GM21367 (cell line): ENCODE data around the gene RPP30.

ENCODE experiments used
- ATAC-seq: cut with Tn5 transposase; IDR thresholded peaks from one replicate; pipeline ENCODE4 v1.9.1; 2021; ENCODE audit not compliant: unreplicated experiment

The RPP30 gene

GRCh38 chr10:90916392-90917237 is 44.8 kb downstream of the RPP30 start:
- no peak for ATAC-seq

GRCh38 chr10:90917238-90917967 is 45.6 kb downstream of the RPP30 start:
- no peak for ATAC-seq

DNA sequence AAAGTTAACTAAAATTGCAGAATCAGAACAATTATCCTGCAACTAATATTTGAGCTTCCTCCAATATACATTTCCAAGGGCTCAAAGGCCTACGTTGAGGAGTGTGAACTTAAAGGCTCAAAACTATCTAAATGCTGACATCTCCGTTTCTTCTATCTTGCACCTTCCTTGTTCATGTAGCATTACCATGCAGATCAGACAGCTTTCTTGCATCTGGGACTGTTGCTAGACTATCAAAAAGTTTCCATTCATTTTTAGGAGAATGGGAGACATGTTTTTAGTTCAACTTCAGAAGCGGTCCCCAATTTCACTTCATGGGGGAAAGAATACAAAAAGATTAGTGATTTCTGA is 46.2 kb downstream of the RPP30 start:
- ATAC-seq: no peak

DNA sequence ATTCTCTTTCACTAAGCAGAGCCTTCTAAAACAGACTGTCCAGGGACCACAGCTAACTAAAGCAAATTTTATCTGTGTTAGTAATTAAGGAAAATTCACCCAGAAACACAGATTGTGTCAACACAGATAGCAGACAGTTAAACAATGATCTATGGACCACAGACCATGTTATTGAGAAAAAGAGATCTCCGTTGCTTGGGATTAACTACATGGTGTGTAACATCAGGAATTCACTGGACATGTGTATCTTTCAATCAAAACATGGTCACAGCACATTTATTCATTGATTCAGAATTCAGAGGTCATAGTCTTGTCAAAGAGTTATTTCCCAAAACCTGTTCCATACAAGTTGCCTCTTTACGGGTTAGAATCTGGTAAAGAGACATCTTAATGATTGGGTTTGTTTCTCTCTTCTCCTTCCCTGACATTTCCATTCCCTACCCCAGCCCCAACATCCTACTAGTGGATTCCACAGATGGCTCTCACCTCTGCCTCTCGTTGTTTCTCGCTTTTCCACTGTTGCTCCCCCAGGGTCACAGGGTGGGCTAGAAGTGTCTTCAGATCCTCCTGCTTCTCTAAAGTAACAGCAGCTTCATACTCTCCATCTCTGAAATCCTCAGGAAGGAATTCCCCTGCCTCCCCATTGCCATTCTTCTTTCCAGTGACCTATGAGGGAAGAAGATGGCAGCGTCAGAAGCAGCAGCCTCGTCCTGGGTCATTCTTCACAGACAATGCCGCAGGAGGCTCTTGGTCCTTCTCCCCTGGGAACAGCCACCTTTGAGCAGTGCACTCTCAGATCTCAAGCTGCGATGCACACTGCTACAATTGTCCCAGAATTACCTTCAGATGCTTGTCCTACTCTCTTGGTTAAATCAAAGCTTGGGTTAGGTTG is 48.2 kb downstream of the RPP30 start:
- ATAC-seq: no peak

DNA sequence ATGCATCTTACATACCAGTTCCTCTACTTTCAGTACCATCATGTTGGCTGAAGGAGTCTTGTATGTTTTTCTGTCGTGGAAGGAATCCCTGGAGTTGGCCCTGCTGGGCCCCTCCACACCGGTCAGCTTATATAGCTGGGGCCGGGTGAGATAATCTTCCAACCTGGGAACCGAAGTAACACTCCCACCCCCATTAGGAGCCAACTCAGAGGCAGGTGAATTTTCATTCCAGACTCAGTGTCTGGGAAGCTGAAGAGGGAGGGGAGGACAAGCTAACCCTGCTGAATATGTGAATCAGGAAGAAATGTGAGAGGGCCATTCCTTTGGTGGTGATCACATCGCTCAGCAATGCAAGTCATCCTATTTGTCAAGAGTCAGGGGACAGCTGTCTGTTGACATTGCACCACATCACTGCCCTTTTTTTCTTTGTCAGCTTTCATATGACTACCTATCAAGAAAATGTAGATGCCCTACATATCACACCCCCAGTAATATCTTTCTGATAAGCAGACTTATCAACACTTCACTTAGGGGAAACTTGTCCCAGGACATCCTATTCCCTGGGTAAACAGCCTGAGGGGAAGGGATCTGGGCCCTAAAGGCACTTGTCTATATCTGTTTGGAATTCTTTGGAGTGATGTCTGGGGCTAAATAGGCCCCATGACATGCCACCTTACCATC is 49.4 kb downstream of the RPP30 start, which contains the start of gene ANKRD1:
Gene ANKRD1, minus strand, starts transcription at position 102 of the 681 bp plus-strand sequence. Its CDS starts 60 bp downstream, at position 42.
- no peak for ATAC-seq

DNA sequence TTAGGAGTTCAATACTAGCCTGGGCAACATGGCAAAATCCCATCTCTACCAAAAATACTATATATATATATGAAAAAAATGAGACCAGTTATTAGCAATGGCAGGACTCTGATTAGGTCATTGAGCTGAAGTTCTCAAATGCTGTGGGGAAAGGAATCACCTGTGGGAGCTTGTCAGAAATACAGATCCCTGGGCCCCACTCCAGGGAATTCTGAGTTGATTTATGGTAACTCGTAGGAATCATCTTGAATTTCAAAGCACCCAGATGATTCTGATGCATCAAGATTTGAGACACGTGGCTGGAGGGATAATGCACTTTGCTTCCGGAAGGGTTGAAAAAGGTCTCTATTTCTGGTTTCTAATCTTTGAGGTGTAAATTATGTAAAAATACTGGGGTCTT is 50.1 kb downstream of the RPP30 start:
- ATAC-seq: no peak

DNA sequence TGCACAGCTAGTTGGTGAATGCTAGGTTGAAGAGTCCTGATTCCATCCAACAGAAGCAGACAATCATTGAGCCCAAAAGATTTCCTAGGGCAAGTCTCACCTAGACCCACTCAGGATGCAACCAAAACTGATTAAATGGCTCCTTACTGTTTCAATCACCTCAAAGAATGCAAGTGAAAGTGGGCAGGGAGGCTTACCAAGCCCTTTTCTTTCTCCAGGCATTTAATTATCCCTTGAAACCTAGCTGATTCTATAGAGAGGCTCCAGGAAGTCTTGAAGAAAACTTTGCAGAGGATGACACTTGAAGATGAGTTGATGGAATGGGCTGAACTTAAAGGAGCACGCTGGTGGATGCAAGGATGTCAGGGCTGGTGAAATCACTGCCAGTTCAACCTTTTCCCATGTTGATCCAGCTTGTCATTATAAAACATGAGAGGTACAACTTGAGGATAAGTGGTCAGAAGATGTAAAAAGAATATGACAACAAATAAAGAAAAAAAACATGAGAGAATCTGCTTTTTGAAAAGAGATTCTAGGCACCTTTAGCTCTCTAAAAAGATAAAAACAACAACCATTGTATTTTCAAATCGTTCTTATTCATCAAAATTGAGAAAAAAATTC is 51.4 kb downstream of the RPP30 start:
- no peak for ATAC-seq

GRCh38 chr10:90924552-90924951 is 52.8 kb downstream of the RPP30 start:
- no peak for ATAC-seq

- no peak for ATAC-seq
Observed at GRCh38 chr10:90925079-90926029, 53.6 kb downstream of the RPP30 start.

DNA sequence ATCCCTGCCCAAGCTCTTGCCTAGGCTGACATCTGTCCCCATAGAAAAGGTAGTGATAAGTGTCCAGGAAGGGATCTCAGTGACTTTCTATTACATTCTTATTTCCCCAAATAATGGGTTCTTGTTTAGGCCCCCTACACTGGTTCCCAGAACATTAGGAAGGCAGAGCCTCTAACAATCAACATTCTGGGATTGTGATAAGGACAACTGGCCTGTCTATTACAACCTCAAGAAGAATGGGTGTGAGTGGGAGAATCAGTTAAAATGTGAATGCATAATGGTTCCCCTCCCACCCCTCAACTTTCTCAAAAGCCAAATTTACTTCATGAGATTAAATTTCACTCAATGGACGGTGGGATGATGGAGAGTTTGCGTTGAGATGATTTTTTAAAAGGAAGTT is 55.5 kb downstream of the RPP30 start:
- ATAC-seq: no peak

DNA sequence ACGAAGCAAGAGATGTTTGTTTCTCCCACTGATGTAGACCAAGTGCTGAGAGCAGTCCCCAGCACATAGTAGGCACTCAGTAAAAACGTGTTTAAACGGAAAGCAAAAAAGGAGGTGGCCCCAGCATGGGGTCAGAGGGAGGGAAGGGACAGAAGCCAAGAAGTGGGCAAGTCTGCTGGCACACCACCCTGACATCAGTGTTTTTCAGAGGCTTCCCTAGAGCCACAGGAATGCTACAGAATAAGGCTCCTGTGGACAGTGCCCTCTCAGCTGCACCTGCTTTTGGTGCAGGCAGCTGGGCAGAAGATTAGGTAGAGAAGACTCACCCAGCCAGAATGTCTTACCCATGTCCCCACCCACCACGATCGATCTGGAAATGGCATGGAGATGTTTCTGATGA is 57.4 kb downstream of the RPP30 start:
- no peak for ATAC-seq

DNA sequence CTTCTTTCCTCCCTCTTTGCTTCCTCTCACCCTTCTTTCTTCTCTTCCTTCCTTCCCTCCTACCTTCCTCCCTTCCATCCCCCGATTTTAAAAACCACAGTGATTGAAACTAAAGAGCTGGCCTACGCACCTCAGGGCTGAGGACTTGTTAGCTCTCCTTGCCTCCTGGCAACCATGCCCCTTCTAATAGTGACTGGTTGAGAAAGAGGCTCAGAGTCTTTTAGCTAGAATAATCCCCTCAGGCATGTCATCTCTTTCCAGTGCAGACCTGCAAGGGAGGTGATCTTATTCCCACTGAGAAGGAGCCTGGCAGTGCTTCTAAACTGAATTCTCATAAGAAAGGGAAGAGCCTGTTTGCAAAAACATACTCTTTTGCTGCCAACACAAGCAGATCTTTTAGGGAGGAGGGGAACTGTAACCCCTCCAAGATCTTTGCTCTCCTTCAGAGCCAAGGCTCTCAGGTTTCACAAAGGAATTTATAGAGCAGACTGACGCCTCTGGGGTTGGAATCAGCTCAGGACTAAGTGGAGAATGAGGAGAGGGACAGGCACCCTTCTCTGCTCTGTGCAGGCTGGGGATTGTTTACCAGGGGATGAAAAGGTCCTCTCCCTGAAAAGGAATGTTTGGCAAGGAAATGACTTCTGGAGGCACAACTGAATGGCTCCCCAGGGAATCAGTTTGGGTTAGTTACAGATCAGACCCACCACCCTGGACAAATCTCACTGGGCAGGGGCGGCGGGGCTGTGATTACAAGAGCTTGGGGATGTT is 58.5 kb downstream of the RPP30 start:
- ATAC-seq: no peak

GRCh38 chr10:90930971-90931871 is 59.4 kb downstream of the RPP30 start:
- ATAC-seq: no peak

DNA sequence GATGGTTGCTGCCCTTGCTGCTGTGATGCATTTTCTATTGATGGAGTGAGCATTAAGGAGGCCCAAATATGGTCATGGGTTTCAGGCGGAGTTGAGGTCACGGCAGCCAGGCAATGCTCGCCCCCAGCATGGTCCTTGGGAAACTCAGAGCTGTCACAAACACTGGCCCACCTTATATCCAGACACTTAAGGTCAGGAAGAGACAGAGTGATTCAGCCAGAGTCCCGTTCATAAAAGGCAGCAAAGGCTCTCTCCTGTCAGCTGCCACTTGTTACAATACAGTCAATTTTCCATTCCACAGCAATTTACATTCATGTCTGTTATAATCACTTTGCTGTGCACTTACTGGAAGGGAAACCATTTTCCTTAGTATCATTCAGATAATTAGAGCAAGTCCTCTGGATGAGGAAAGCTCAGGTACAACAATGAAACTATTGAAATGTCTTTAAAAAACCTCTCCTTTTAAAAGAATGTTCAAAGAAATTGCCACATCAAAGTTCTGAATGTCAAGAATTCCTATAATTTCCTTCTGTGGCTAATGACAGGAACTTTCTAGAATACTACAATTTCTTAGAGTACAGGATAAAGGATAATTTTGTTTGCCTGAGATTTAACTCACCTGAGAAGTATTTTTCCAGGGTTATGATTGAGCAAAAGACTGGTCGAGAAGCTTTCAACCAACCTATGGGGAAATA is 64.0 kb downstream of the RPP30 start:
- ATAC-seq: no peak

- no peak for ATAC-seq
Observed at GRCh38 chr10:90936276-90936659, 64.5 kb downstream of the RPP30 start.

- ATAC-seq: no peak
Observed at GRCh38 chr10:90937645-90938258, 66.0 kb downstream of the RPP30 start.
